Activated CD4-positive, alpha-beta T cell treated with anti-CD3 and anti-CD28 coated beads, Interleukin-2, amount 50 U/mL, for 16 hours (primary cell): ENCODE measurements around the gene FRMD1.

Source experiments
- DNase-seq: peaks from one replicate; pipeline ENCODE4 v3.0.0-alpha.2; 2020

Gene FRMD1

GRCh38 chr6:168053957-168054471, 25.0 kb downstream of the FRMD1 start:
- no peak for DNase-seq

GRCh38 chr6:168053086-168053956, 25.7 kb downstream of the FRMD1 start:
- no peak for DNase-seq

GRCh38 chr6:168052291-168052891, 26.6 kb downstream of the FRMD1 start:
- no peak for DNase-seq

- no peak for DNase-seq
Observed at GRCh38 chr6:168051648-168052047, 27.4 kb downstream of the FRMD1 start.

DNA sequence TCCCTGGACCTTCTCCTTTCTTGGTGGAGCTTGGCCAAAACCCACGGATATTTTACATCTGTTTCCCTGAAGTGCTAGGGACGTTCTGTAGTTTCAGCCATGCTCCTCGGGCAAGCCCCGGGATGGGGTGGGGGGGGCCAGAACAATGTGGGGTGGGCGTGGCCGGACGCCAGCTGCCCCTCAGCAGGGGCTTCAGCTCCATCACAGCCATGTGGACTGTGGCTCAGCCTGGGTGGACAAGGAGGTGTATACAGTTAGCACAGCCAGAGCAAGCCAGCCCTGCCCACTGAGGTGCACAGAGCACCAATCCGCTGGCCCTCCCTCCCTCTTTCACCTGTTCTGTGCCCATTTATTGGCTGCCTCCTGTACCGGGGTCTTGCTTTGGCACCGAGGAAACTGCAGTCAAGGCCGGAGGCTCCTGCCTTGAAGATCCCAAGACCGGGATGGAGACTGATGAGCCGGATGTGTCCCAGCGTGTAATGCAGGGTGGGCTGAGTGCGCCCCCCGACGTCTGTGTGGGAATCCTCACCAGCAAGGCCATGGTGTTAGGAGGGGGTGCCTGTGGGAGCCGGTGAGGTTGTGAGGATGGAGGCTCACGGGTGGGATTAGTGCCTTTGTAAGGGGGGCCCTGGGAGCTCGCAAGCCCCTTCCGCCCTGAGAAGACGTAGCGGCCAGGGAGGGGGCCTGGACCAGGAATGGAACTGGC, 28.0 kb downstream of the FRMD1 start:
- DNase-seq: no peak

DNA sequence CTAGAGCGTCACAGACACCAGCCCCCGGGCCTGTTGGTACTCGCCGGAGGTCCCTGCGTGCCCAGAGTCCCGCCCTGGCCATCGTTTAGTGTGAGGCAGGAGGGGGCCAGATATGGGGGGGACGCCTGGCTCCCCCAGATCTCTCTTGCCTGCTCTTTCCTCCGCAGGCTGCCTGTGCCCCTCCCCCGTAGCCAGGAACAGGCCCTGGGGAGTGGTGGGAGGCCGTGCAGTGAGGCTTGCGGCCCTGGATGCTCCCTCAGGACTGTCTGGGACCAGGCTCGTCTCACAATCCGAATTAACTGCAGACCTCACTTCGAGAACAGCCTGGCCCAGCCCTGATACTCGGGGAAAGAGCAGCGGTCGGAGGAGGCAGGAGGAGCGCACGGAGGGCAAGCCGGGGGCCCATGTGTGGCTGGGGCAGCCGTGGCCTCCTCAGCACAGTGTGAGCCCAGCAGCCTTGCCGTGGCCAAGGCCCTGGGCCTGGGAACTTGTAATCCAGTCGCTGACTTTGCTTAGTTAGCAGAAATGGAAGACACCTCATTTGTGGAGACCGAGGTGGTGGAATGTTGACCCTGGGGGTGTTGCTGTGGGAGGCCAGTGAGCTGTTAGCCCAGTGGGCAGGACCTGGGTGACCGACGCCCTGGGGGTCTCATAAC, 28.7 kb downstream of the FRMD1 start:
- no peak for DNase-seq

DNA sequence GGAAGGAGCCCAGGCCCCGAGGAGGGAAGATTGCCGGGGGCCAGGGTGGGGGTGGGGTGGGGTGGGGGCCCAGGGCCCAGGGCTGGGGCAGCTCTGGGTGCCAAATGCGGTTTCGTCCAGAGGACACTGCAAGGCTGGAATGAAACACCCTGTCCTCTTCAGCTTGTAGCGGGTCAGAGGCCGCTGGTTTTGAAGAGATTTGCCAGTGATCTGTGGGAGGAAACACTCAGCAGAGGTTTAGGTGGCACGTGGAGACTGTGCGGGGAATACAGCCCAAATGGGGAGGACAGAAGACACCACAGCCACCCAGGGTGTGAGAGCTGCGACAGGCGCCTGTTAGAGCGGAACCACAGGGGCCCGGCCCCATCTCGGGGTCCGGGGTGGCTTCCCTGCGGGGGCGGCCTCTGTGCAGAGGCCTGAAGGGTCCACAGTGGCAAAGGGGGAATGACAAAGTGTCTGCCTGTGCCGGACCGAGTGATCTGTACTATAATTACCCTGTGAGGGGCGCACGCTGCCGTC, 29.2 kb downstream of the FRMD1 start:
- no peak for DNase-seq

GRCh38 chr6:168049277-168049676, 29.7 kb downstream of the FRMD1 start:
- DNase-seq: no peak

DNA sequence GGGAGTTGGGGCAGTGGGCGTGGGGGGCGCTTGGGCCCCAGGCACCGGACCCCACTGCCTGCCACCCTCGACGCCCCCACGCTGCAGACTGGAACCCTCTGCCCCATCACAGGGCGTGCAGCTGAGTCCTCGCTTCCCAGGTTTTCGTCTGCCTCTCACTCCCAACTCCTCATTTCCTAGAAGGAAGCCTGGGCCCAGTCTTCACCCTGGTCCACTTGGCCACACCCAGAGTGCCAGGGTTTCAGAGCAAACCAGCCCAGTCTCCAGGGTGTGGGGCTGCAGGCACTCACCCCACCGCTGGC, 30.3 kb downstream of the FRMD1 start:
- DNase-seq: no peak

GRCh38 chr6:168047841-168048723, 30.9 kb downstream of the FRMD1 start:
- no peak for DNase-seq

- DNase-seq: no peak
Observed at GRCh38 chr6:168046696-168047095, 32.3 kb downstream of the FRMD1 start.

DNA sequence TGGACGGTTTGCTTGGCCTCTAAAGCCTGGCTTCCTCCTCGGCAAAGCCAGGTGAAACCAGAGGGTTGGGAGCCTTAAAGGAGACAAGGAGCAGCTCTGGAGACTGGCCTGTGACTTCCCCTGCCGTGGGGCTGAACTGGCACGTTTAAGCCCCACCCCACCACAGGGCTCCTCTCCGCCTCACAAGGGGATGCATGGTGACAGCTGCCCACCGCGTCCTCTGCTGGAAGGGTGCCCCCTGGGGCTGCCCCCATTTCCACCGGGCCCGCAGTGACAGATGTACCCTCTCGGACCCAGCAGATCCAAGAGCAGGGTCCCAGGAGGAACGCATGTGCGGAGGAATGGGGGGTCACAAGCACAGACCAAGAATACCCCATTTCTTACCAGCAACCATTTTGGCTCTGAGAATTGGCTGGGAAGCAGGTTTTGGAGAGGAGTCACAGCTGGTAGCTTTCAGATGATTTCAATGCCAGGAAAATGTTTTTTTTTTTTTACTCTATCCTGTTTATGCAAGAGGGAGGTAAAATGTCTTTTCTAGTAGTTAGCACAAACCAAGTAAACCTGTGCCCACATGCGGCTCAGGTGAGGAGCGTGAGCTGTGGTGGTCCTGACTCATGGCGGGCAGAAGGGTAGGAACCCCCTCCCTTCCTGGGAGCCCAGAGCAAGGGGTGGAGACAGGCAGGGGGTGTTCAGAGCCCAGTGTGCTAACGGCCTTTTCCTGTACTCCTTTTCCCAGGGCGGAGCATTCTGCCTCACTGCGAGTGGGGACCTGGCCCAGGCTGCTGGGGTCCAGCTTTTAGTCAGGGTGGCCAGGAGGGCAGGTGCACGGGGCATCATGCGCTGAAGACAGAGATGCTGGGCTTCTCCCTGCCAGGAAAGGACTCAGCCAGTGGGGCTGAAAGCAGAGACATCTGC, 33.0 kb downstream of the FRMD1 start:
- DNase-seq: no peak

GRCh38 chr6:168045141-168045691, 33.8 kb downstream of the FRMD1 start:
- no peak for DNase-seq

- DNase-seq: no peak
Observed at GRCh38 chr6:168044521-168045130, 34.4 kb downstream of the FRMD1 start.

GRCh38 chr6:168043848-168044415, 35.1 kb downstream of the FRMD1 start:
- no peak for DNase-seq

DNA sequence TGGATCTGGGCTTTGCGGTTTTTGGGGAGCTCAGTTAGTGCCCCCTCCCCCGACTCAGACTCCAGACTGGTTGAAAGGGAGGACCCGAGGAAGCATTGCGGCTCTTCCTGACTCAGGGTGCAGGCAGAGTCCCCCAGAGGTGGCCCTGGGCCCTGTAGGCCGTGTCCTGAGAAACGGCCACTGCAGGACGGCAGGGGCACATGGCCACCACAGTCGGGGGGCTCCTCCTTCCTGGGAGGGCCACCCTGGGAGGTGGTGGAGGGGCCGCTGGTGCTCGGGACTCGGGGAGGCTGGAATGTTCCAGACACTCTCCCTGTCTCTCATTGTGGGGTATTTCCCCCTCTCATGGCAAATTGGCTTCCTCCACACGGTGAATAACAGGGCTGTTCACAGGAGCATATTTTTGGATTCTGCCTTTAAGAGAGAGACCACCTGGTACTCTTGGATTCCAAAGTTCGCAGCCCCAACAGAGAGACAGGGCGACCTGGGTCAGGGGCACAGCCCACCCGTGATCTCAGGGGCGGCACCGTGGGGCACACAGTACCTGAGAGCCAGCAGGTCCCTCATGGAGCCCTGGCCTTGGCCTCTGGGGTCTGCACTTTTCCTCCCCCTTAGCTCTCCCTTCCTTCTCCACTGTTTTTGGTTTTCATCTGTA, 35.7 kb downstream of the FRMD1 start:
- no peak for DNase-seq

GRCh38 chr6:168042426-168043192, 36.4 kb downstream of the FRMD1 start:
- no peak for DNase-seq

- no peak for DNase-seq
Observed at GRCh38 chr6:168041928-168042327, 37.1 kb downstream of the FRMD1 start.
